ENCODE data around the gene MTHFD2L. TPM values are rescaled to one million over a fixed set of nuclear protein-coding genes. Genes with fewer than 3 reads are reported as not detected.

The MTHFD2L gene
- total and polyA plus RNA-seq, 10 of the 15 experiments (the other 5 are each of a cell fraction or from before 2014, with no cell fraction given), result 4.8 to 25.4 (median 14.4) TPM

- TF ChIP-seq NKRF (conservative IDR thresholded peaks at IDR 0.05) (peak; percentile 74; the same call in 1 of the 2 replicates), MLLT1 (IDR thresholded peaks at IDR 0.05) (0 out of 2 replicates have a peak, but pooled peaks have one; percentile 15), SIN3A (IDR thresholded peaks at IDR 0.05; ENCODE audit: low read depth, low read length) (0 out of 2 replicates have a peak, but pooled peaks have one; percentile 32), MTA2 (IDR thresholded peaks at IDR 0.05; ENCODE audit: low read depth) (peak; percentile 9; the same call in 1 of the 2 replicates), RELB (IDR thresholded peaks at IDR 0.05; ENCODE audit: low read depth) (peak; percentile 59), ZBTB11 (CRISPR knock-in tag; IDR thresholded peaks at IDR 0.05) (peak; percentile 74), CREB1 (IDR thresholded peaks at IDR 0.05; ENCODE audit: low read depth) (peak; percentile 35; the same call in 1 of the 2 replicates), BCL3 (IDR thresholded peaks at IDR 0.05; ENCODE audit: borderline replicate concordance, insufficient read depth, low read depth, low read length, poor library complexity, severe bottlenecking) (peak; percentile 73), GATAD2B (conservative IDR thresholded peaks at IDR 0.05; ENCODE audit: low read depth) (peak; percentile 95), ZNF207 (IDR thresholded peaks at IDR 0.05; ENCODE audit: borderline replicate concordance) (0 out of 2 replicates have a peak, but pooled peaks have one; percentile 62), MYB (IDR thresholded peaks at IDR 0.05; ENCODE audit: borderline replicate concordance, low read depth, low read length) (no peak), ESRRA (IDR thresholded peaks at IDR 0.05; ENCODE audit: low read length) (0 out of 2 replicates have a peak, but pooled peaks have one; percentile 36), HCFC1 (IDR thresholded peaks at IDR 0.05; ENCODE audit: low read length) (no peak; the same call in 1 of the 2 replicates), POU2F2 (IDR thresholded peaks at IDR 0.05; ENCODE audit: borderline replicate concordance, low read depth, low read length) (peak; percentile 58; the same call in 2 of the 3 replicates), RCOR1 (conservative IDR thresholded peaks at IDR 0.05; ENCODE audit: low read depth, low read length) (peak; percentile 44; the same call in 1 of the 2 replicates), IKZF2 (IDR thresholded peaks at IDR 0.05) (peak; percentile 74 to 79), POLR2AphosphoS5 (IDR thresholded peaks at IDR 0.05; ENCODE audit: low read length) (peak; percentile 89), ATF7 (IDR thresholded peaks at IDR 0.05; ENCODE audit: low read depth) (no peak)
Measured at GRCh38 chr4:74157561-74158465, at the start of gene MTHFD2L (continued).
